ENCODE measurements around the gene GSTP1. TPM values are rescaled to one million over a fixed set of nuclear protein-coding genes. Genes with fewer than 3 reads are reported as not detected.
"Not testable (repeated sequence)": the region's sequence is repeated elsewhere in the genome, so short reads cannot be mapped to it uniquely, and the experiment has no call there.

Gene GSTP1
- total RNA-seq, 4 donors from 2014 or later, result 469 to 810 (median 596) TPM

- no peaks in the 10 kb centered on the region for H3K9me3 ChIP-seq
- WGBS, result 83% methylated on average over 4 of the region's 4 CpGs
- H3K36me3 ChIP-seq, result peaks cover 5 to 49% (median 41%) of the 10 kb centered on the region in 4 donors
- H3K4me3 ChIP-seq, result no peak overlapping the region
- peak overlapping the region in 1 of 4 donors; percentile 36 for H3K27ac ChIP-seq (replicated peaks in 1 of 4)
- H3K4me1 ChIP-seq, result peaks cover 13 to 36% (median 25%) of the 10 kb centered on the region in 4 donors
- DNase-seq (ENCODE audit: extremely low spot score), result no peak
- TF ChIP-seq CTCF (IDR thresholded peaks at IDR 0.05) (no peak), EP300 (IDR thresholded peaks at IDR 0.05) (no peak), POLR2A (IDR thresholded peaks at IDR 0.05; ENCODE audit: low read depth) (no peak), POLR2AphosphoS5 (IDR thresholded peaks at IDR 0.05) (no peak)
- intact Hi-C loops (cut with DNase I), result no loop called here
- no peaks in the 10 kb centered on the region for H3K27me3 ChIP-seq
Measured at GRCh38 chr11:67585911-67586310, 2.3 kb downstream of the GSTP1 start.

GRCh38 chr11:67586568-67587250, 3.1 kb downstream of the GSTP1 start:
- 81% methylated on average over 5 of the region's 5 CpGs for WGBS
- Histone ChIP-seq H3K9me3 (no peaks in the 10 kb centered on the region), H3K4me3 (no peak overlapping the region), H3K4me1 (peaks cover 13 to 36% (median 25%) of the 10 kb centered on the region in 4 donors), H3K27me3 (no peaks in the 10 kb centered on the region), H3K27ac (replicated peaks in 1 of 4) (no peak overlapping the region), H3K36me3 (peaks cover 5 to 49% (median 41%) of the 10 kb centered on the region in 4 donors)
- intact Hi-C loops (cut with DNase I), result no loop called here
- DNase-seq (ENCODE audit: extremely low spot score), result no peak
- TF ChIP-seq POLR2A (IDR thresholded peaks at IDR 0.05; ENCODE audit: low read depth) (no peak), CTCF (IDR thresholded peaks at IDR 0.05) (no peak), POLR2AphosphoS5 (IDR thresholded peaks at IDR 0.05) (no peak), EP300 (IDR thresholded peaks at IDR 0.05) (no peak)

GRCh38 chr11:67588136-67588503, 4.5 kb downstream of the GSTP1 start:
- TF ChIP-seq POLR2A (IDR thresholded peaks at IDR 0.05; ENCODE audit: low read depth) (no peak), POLR2AphosphoS5 (IDR thresholded peaks at IDR 0.05) (no peak), CTCF (IDR thresholded peaks at IDR 0.05) (no peak)
- no peaks in the 10 kb centered on the region for H3K27me3 ChIP-seq
- DNase-seq (ENCODE audit: extremely low spot score), result no peak
- H3K4me3 ChIP-seq, result no peak overlapping the region
- intact Hi-C loops (cut with DNase I), result no loop called here
- peaks cover 5 to 49% (median 41%) of the 10 kb centered on the region in 4 donors for H3K36me3 ChIP-seq
- no peak overlapping the region for H3K27ac ChIP-seq (replicated peaks in 1 of 4)
- WGBS, result 100% methylated on average over 1 of the region's 1 CpG
- no peaks in the 10 kb centered on the region for H3K9me3 ChIP-seq
- H3K4me1 ChIP-seq, result peaks cover 8 to 28% (median 18%) of the 10 kb centered on the region in 4 donors

GRCh38 chr11:67588899-67589415, 5.3 kb downstream of the GSTP1 start:
- Histone ChIP-seq H3K4me1 (peaks cover 8 to 27% (median 17%) of the 10 kb centered on the region in 4 donors), H3K36me3 (peaks cover 5 to 49% (median 41%) of the 10 kb centered on the region in 4 donors)
- H3K27me3 ChIP-seq; intact Hi-C loops (cut with DNase I); H3K27ac ChIP-seq (replicated peaks in 1 of 4); H3K4me3 ChIP-seq; DNase-seq (ENCODE audit: extremely low spot score); H3K9me3 ChIP-seq: not testable (repeated sequence)
- WGBS, result 87% methylated on average over 11 of the region's 11 CpGs

- H3K9me3 ChIP-seq, result no peaks in the 10 kb centered on the region
- 71% methylated on average over 12 of the region's 12 CpGs for WGBS
- no peak for TF ChIP-seq POLR2A (IDR thresholded peaks at IDR 0.05; ENCODE audit: low read depth)
- TF ChIP-seq POLR2AphosphoS5 (IDR thresholded peaks at IDR 0.05), result no peak
- no peak for TF ChIP-seq EP300 (IDR thresholded peaks at IDR 0.05)
- no peak for TF ChIP-seq CTCF (IDR thresholded peaks at IDR 0.05)
- H3K36me3 ChIP-seq, result peaks cover 0 to 15% (median 10%) of the 10 kb centered on the region in 4 donors
- no peak for DNase-seq (ENCODE audit: extremely low spot score)
- no peak overlapping the region for H3K27ac ChIP-seq (replicated peaks in 1 of 4)
- no peak overlapping the region for H3K4me3 ChIP-seq
- intact Hi-C loops (cut with DNase I), result no loop called here
- H3K27me3 ChIP-seq, result no peaks in the 10 kb centered on the region
- no peaks in the 10 kb centered on the region for H3K4me1 ChIP-seq
Measured at GRCh38 chr11:67592880-67593564, 9.4 kb downstream of the GSTP1 start.
